HUES64 (cell line): Measurements from ENCODE around the gene ITPR3.

Experiments used
- H3K27ac ChIP-seq: 2 replicates; pipeline ENCODE4 v1.7.0; 2013; ENCODE audit warnings: low read depth, low read length, inconsistent platforms
- H3K27me3 ChIP-seq: 2 replicates; pipeline ENCODE4 v1.6.1; 2013; ENCODE audit warnings: mild to moderate bottlenecking, low read length; ENCODE audit not compliant: insufficient read depth
- H3K36me3 ChIP-seq: 2 replicates; pipeline ENCODE4 v1.6.1; 2013; ENCODE audit warnings: mild to moderate bottlenecking, low read length; ENCODE audit not compliant: insufficient read depth
- H3K4me1 ChIP-seq: 2 replicates; pipeline ENCODE4 v1.6.1; 2013; ENCODE audit warnings: mild to moderate bottlenecking, low read length, moderate library complexity; ENCODE audit not compliant: insufficient read depth
- H3K4me3 ChIP-seq: 2 replicates; pipeline ENCODE4 v1.5.1; 2013; ENCODE audit warnings: mild to moderate bottlenecking, low read length, moderate library complexity
- H3K9ac ChIP-seq: 2 replicates; pipeline ENCODE4 v1.6.1; 2013; ENCODE audit warnings: mild to moderate bottlenecking, low read depth, low read length
- H3K9me3 ChIP-seq: 2 replicates; pipeline ENCODE4 v1.6.1; 2013; ENCODE audit warnings: low read depth, low read length; ENCODE audit not compliant: insufficient read depth
- WGBS: fragments of 150-250, 120-280 bp; methylation state at CpG from one replicate; pipeline ENCODE4 v1.1.7; 2013; ENCODE audit warnings: missing lambda C conversion rate; 5-methylcytosine and 5-hydroxymethylcytosine counted together

ITPR3 gene

DNA sequence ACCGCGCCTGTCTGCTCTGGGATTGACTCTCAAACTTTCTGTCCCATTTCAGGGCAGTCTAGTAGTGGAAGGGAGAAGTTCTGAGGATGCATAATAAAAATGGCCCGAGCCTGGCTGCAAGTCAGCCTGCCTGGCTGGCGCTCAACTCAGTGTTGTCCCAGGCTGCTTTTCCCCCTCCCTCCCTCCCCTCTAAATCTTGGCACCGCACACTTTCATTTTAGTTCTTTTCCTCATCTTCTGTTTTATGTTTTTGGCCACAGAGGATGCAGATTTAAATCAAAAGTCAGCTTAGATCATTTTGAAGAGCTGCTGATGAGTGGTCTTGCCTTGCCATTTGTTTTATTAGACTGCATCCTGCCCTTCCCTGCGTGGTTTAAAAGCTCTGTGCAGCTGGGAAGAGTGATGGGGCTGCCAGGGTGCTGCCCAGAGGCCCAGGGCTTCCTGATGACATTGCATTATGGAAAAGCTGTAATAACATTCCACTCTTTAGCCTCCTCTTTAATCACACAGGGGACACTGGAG lies 96.9 kb downstream of the ITPR3 start:
- no peaks in the 10 kb centered on the region for H3K36me3 ChIP-seq
- no peaks in the 10 kb centered on the region for H3K9me3 ChIP-seq
- WGBS: 92% methylated on average over 6 of the region's 6 CpGs
- H3K27ac ChIP-seq: no peak overlapping the region
- H3K9ac ChIP-seq: no peak overlapping the region
- H3K27me3 ChIP-seq: no peaks in the 10 kb centered on the region
- H3K4me3 ChIP-seq: no peak overlapping the region
- H3K4me1 ChIP-seq: peaks cover 6% of the 10 kb centered on the region; the same call in 1 of the 2 replicates

DNA sequence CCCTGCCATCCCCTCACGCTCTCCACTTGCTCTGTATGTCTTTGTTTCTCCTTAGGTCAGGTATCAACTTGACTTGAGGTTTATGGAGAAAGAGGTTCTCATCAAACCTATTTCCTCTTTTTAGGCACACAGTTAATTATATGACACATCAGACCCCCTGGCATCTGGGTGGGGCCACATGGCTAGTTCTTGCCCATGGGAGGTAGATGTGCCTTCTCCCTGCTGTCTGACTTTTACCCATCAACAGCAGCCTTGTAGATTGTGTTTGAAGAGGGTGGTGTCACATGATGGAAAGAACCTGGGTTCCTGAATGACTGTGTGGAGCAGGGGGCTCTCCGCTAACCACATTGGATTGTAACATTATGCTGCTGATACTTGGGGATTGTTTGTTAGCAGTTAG lies 97.6 kb downstream of the ITPR3 start:
- Histone ChIP-seq H3K9ac (no peak overlapping the region), H3K36me3 (no peaks in the 10 kb centered on the region), H3K4me1 (peaks cover 6% of the 10 kb centered on the region; the same call in 1 of the 2 replicates), H3K27ac (no peak overlapping the region), H3K27me3 (no peaks in the 10 kb centered on the region), H3K9me3 (no peaks in the 10 kb centered on the region), H3K4me3 (no peak overlapping the region)
- 96% methylated on average over 2 of the region's 2 CpGs for WGBS

DNA sequence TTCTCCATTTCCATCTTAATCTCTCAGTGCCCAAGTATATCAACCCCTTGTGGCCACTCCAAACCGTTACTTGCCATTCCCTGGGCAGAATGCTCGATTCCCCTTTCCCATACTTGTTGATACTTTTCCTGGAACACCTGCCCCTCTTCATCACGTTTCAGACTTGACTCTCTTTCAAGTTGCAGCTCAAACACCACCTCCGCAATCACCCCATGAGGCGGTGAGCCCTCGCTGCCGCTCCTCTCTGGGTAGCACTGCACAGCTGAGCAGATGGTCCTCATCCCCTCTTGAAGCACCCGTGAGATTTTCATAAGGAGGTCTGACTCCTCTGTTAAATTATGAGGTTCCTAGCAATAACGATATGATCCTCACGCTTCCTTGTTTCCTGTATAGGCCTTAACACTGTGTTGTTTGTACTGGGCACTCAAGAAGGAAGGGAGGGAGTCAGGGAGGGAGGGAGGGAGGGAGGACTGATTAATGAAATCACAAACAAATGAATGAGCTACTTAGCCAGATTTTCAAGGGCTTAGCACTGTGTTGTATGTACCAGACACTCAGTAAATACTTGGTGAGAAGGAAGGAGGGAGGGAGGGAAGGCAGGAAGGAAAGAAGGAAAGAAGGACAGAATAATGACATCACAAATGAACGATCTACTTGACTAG lies 98.3 kb downstream of the ITPR3 start:
- no peak overlapping the region for H3K4me3 ChIP-seq
- WGBS: 89% methylated on average over 11 of the region's 11 CpGs
- no peak overlapping the region for H3K27ac ChIP-seq
- H3K36me3 ChIP-seq: no peaks in the 10 kb centered on the region
- H3K27me3 ChIP-seq: no peaks in the 10 kb centered on the region
- H3K9me3 ChIP-seq: no peaks in the 10 kb centered on the region
- peaks cover 10% of the 10 kb centered on the region; the same call in 1 of the 2 replicates for H3K4me1 ChIP-seq
- H3K9ac ChIP-seq: no peak overlapping the region

DNA sequence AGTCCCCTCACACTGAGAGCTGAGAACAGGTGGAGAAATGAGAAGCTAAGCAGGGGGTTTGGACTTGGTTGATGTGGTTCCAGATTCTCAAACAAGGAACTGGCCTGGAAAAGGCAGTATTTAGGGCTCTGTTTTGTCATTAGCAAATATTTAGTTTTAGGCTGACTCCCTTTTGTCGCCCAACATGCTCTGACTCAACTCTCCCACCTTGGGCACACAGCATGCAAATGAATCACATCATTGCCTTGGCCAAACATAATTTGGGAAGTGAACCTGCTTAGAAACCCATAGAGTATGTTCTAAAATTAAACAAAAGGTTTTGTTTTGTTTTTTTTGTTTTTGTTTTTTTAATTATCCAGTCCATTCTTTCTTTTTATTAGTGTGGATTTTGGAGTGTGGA lies 99.9 kb downstream of the ITPR3 start:
- H3K27ac ChIP-seq: no peak overlapping the region
- WGBS: 69% methylated on average over 1 of the region's 1 CpG

DNA sequence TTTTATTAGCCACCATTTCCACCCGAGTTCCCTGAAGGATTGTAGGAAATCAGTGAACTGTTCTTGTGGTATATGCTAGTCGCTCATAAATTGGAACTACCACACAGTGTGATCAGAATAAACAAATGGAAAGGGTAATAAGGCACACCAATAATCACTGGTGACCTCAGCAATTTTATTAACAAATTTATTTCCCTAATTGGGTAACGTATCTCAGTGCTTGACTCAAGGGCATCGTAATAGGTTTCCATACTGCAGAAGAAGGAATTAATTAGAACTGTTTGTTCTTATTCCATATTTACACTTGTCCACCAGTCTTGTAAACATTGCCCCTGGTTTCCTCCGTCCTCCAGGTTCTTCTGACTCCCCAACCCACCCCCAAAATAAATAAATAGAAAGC lies 100.4 kb downstream of the ITPR3 start:
- H3K27ac ChIP-seq: no peak overlapping the region
- no peak overlapping the region for H3K9ac ChIP-seq
- no peaks in the 10 kb centered on the region for H3K9me3 ChIP-seq
- H3K4me3 ChIP-seq: no peak overlapping the region
- H3K36me3 ChIP-seq: no peaks in the 10 kb centered on the region
- H3K27me3 ChIP-seq: no peaks in the 10 kb centered on the region
- H3K4me1 ChIP-seq: peaks cover 14% of the 10 kb centered on the region
- WGBS: 100% methylated on average over 3 of the region's 5 CpGs

More for the DNA sequence above, 99.9 kb downstream of the ITPR3 start:
- H3K4me3 ChIP-seq: no peak overlapping the region
- no peaks in the 10 kb centered on the region for H3K36me3 ChIP-seq
- no peak overlapping the region for H3K9ac ChIP-seq
- no peaks in the 10 kb centered on the region for H3K9me3 ChIP-seq
- H3K4me1 ChIP-seq: peaks cover 14% of the 10 kb centered on the region
- H3K27me3 ChIP-seq: no peaks in the 10 kb centered on the region

DNA sequence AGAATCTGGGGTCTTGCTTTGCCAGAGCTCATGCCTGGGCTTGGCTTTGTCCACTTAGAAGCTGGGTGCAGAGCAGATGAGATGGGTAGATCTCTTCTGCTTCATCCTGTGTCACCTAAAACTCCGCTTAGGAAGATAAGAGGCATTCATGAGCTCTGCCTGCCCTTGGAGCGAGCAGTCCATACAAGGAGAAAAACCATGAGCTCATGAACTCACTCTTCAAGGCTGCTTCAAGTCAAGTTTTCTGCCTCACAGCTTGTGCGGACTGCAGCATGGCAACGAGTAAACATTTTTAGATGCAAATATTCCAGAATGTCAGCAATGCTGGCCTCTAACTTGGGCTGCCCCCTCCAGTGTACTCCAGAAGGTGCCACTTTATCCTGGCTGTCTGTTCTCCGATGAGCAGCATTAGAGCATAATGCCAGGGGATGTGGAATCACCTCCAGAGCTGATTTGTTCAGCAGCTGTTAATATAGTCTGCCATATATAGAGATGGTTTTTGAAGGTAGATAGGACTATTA lies 101.0 kb downstream of the ITPR3 start:
- 93% methylated on average over 5 of the region's 5 CpGs for WGBS
- H3K9ac ChIP-seq: no peak overlapping the region
- no peak overlapping the region for H3K27ac ChIP-seq
- H3K36me3 ChIP-seq: no peaks in the 10 kb centered on the region
- no peak overlapping the region for H3K4me3 ChIP-seq
- peaks cover 8% of the 10 kb centered on the region for H3K4me1 ChIP-seq
- no peaks in the 10 kb centered on the region for H3K27me3 ChIP-seq
- no peaks in the 10 kb centered on the region for H3K9me3 ChIP-seq

DNA sequence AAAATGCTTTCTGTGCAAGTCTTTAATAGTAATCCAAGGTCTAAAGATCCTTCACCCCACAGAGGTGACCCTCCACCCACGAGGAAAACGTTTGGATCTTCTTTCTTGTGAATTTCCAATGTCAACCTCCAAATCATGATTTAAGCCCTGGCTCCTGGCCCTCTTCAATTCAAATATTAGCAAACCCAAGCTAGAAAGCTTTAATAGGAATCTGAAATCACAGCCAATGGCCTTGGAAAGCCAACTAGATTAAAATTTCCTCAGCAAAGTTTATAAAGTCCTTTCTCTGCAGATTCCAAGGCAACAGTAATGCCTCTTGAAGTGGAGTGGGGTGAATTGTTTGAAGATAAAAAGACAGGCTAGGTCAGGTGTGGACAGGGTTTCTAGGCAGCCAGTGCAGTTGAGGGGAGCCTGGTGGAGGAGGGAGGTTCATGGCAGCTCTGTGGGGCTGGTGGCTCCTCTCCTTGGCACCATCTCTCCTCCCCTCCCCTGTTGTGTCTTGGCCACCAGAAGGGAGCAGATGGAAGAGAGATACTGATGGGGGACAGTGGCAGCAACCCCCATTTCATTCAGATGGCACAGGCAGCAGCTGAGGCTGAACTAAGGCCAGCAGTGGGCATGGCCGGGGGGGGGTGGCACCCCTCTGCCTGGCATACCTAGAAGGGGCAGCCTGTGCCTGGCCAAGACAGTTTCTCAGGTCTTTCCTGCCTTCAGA lies 102.4 kb downstream of the ITPR3 start:
- peaks cover 8% of the 10 kb centered on the region; the same call in 1 of the 2 replicates for H3K4me1 ChIP-seq
- H3K27me3 ChIP-seq: no peaks in the 10 kb centered on the region
- H3K9ac ChIP-seq: no peak overlapping the region
- H3K9me3 ChIP-seq: no peaks in the 10 kb centered on the region
- H3K27ac ChIP-seq: no peak overlapping the region
- WGBS: 80% methylated on average over 3 of the region's 3 CpGs
- H3K4me3 ChIP-seq: no peak overlapping the region
- H3K36me3 ChIP-seq: no peaks in the 10 kb centered on the region

DNA sequence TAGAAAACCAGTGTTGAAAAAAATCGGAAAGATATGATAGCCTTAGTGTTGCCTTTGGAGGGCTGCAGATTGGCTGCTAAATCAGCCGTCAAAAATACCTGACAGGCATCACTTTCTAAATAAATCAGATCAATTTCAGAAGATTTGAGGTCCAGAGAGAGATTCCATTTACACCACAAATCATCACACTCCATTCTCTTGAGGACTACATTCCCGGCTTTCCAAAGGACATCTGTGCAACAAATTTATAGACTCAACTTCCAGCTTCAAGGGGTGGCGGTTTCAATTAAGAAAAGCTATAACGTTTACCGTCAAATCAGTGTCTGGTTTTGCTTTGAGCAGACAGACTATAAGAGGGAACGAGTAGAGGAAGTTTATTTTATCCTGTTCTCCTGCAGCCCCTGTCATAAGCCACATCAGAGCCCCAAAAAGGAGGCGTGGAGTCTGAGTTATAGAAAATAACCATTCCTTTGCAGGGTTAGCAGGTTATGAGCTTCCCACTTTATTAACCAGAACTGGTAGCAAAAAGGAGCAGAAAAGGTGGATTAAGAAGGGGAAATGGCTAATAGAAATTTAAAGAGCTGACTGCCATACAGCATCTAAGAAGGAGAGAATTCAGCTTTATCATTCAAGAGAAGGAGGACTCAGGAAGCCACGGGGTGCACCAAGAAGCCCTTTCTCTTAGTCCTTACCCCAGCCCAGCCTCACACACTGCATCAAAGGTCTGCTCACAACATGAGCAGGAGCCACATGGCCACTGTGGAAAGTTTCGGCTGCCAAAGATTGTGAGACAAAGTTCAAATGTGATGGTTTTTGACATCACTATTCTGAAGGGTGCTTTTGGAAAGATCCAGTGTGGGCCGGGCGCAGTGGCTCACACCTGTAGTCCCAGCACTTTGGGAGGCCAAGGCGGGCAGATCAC lies 103.2 kb downstream of the ITPR3 start:
- Histone ChIP-seq H3K27me3 (no peaks in the 10 kb centered on the region), H3K9me3 (no peaks in the 10 kb centered on the region), H3K4me1 (peaks cover 8% of the 10 kb centered on the region; the same call in 1 of the 2 replicates), H3K27ac (no peak overlapping the region), H3K36me3 (no peaks in the 10 kb centered on the region), H3K4me3 (no peak overlapping the region), H3K9ac (no peak overlapping the region)
- WGBS: 86% methylated on average over 13 of the region's 13 CpGs

DNA sequence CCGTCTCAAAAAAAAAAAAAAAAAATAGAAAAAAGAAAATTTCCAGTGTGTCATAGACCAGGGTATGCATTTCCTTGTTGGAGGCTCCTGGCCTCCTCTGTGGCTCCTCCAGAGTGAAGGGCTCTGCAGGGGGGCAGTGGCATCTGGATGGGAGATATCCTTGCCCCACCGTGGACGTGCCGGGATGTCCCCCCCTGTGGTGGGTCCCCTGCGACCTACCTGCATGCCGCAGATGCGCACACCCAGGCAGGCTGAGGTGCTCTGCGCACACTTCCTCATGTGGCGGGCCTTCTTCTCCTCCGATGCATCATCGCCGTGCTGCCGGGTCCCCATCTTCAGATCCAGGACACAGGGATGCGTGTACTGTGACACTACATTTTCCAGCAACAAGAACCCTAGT lies 104.1 kb downstream of the ITPR3 start:
- H3K4me3 ChIP-seq: no peak overlapping the region
- H3K4me1 ChIP-seq: peaks cover 8% of the 10 kb centered on the region; the same call in 1 of the 2 replicates
- no peak overlapping the region for H3K9ac ChIP-seq
- H3K27me3 ChIP-seq: no peaks in the 10 kb centered on the region
- H3K36me3 ChIP-seq: no peaks in the 10 kb centered on the region
- H3K9me3 ChIP-seq: no peaks in the 10 kb centered on the region
- WGBS: 88% methylated on average over 14 of the region's 14 CpGs
- no peak overlapping the region for H3K27ac ChIP-seq

DNA sequence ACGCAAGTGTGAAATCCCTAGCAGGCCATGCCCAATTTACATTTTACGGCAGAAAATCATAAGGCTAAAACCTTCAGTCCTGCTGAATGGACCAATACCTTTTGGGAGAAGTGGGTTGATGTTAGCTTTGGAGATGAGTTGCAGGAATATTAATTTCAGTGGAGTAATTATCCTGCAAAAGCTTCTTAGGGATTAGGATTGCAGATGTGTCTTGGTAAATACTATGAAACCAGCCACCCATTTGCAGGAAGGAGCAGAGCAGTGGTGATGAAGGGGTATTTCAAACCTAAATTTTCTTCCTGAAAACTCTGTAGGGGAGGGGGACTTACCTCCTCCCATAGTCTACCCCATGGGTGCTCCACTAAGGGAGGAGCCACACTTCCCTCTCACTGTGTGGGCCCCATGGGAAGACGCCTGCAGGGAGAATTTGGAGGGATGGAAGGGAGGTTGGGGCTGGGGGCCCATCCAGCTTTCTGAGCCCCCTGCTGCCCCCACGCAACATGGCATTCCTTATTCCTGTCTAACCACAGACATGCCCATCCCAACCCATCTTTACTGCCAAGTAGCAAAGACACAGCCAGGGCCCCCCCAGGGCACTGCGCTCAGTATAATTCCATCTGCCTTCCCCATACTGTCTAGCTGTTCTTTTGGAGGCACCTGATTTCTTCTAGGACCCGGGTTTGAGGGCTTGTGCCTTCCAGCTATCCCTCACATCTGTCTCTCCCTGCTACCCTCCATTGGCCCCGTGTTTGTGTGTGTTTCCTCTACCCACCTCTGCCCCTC lies 105.0 kb downstream of the ITPR3 start:
- 91% methylated on average over 6 of the region's 7 CpGs for WGBS
- Histone ChIP-seq H3K36me3 (no peaks in the 10 kb centered on the region), H3K27ac (no peak overlapping the region), H3K9ac (no peak overlapping the region), H3K27me3 (no peaks in the 10 kb centered on the region), H3K4me3 (no peak overlapping the region), H3K9me3 (no peaks in the 10 kb centered on the region), H3K4me1 (peaks cover 8% of the 10 kb centered on the region; the same call in 1 of the 2 replicates)
